Liver (tissue), 9 donors: ENCODE data around the gene SLC45A1. TPM values are rescaled to one million over a fixed set of nuclear protein-coding genes. Genes with fewer than 3 reads are reported as not detected.

Experiments used
- DNase-seq: peaks from one replicate; pipeline ENCODE4 v3.0.0-alpha.2; 2017; ENCODE audit warnings: low spot score
- H3K27ac ChIP-seq, 2 donors: one replicate each; pipeline ENCODE4 v1.7.0; 2013; ENCODE audit warnings: inconsistent platforms in 2 of 2, low read length in 2 of 2, control low read depth in 1 of 2, low read depth in 1 of 2, mild to moderate bottlenecking in 1 of 2
- H3K27me3 ChIP-seq, 4 donors: one replicate each; pipeline versions ENCODE4 v1.6.1 to v1.7.0; 2013; ENCODE audit warnings: low read length in 3 of 4, inconsistent platforms in 1 of 4, mild to moderate bottlenecking in 1 of 4, moderate library complexity in 1 of 4; ENCODE audit not compliant: control insufficient read depth in 4 of 4, insufficient read depth in 4 of 4
- H3K36me3 ChIP-seq, 4 donors: one replicate each; pipeline versions ENCODE4 v1.6.1 to v1.7.0; 2013; ENCODE audit warnings: low read length in 3 of 4, mild to moderate bottlenecking in 3 of 4, low read depth in 1 of 4, moderate library complexity in 1 of 4; ENCODE audit not compliant: control insufficient read depth in 4 of 4, insufficient read depth in 3 of 4
- H3K4me1 ChIP-seq, 4 donors: one replicate each; pipeline versions ENCODE4 v1.6.1 to v1.7.0; 2013; ENCODE audit warnings: low read length in 3 of 4, mild to moderate bottlenecking in 3 of 4, moderate library complexity in 1 of 4; ENCODE audit not compliant: control insufficient read depth in 4 of 4, insufficient read depth in 4 of 4
- H3K4me3 ChIP-seq, 3 donors: one replicate each; pipeline versions ENCODE4 v1.6.1 to v1.7.0; 2013; ENCODE audit warnings: low read length in 3 of 3, control low read depth in 1 of 3, low read depth in 1 of 3, mild to moderate bottlenecking in 1 of 3
- H3K9ac ChIP-seq, 2 donors: one replicate each; pipeline ENCODE4 v1.7.0; 2013; ENCODE audit warnings: low read length in 2 of 2, mild to moderate bottlenecking in 2 of 2, moderate library complexity in 2 of 2, control low read depth in 1 of 2, low read depth in 1 of 2
- H3K9me3 ChIP-seq, 4 donors: one replicate each; pipeline versions ENCODE4 v1.6.1 to v1.7.0; 2013; ENCODE audit warnings: low read length in 3 of 4; ENCODE audit not compliant: control insufficient read depth in 4 of 4
- ATF3 ChIP-seq: IDR thresholded peaks from 2 replicates; pipeline ENCODE4 v1.6.1; 2016; ENCODE audit warnings: antibody characterized with exemption
- CTCF ChIP-seq: fragments of 150-350 bp; IDR thresholded peaks from 2 replicates; pipeline ENCODE4 v1.5.1; 2017; ENCODE audit warnings: improper control_type of control experiment, low read depth, low read length; ENCODE audit not compliant: missing input control
- EGR1 ChIP-seq, 2 donors: IDR thresholded peaks; 2 replicates each; pipeline ENCODE4 v1.6.1; 2016 to 2018; ENCODE audit warnings: antibody characterized with exemption in 2 of 2, low read depth in 2 of 2
- FOXA1 ChIP-seq: IDR thresholded peaks from 2 replicates; pipeline ENCODE4 v1.6.1; 2016; ENCODE audit warnings: antibody characterized with exemption
- FOXA2 ChIP-seq: IDR thresholded peaks from 2 replicates; pipeline ENCODE4 v1.6.1; 2016; ENCODE audit warnings: antibody characterized with exemption
- GABPA ChIP-seq, 2 donors: IDR thresholded peaks in 1 of 2; conservative IDR thresholded peaks in 1 of 2; 2 replicates each; pipeline ENCODE4 v1.6.1; 2016; ENCODE audit warnings: antibody characterized with exemption in 2 of 2, mild to moderate bottlenecking in 1 of 2, moderate library complexity in 1 of 2
- HNF4A ChIP-seq, 2 donors: conservative IDR thresholded peaks; 2 replicates each; pipeline ENCODE4 v1.6.1; 2016; ENCODE audit warnings: antibody characterized with exemption in 2 of 2, mild to moderate bottlenecking in 2 of 2
- HNF4G ChIP-seq: IDR thresholded peaks from 2 replicates; pipeline ENCODE4 v1.6.1; 2016; ENCODE audit warnings: antibody characterized with exemption
- JUND ChIP-seq, 2 donors: IDR thresholded peaks; 2 replicates each; pipeline ENCODE4 v1.6.1; 2016; ENCODE audit warnings: antibody characterized with exemption in 2 of 2
- MAX ChIP-seq: IDR thresholded peaks from 2 replicates; pipeline ENCODE4 v1.6.1; 2016; ENCODE audit warnings: antibody characterized with exemption
- NR2F2 ChIP-seq: IDR thresholded peaks from 2 replicates; pipeline ENCODE4 v1.6.1; 2016; ENCODE audit warnings: antibody characterized with exemption
- RAD21 ChIP-seq, 2 donors: IDR thresholded peaks; 2 replicates each; pipeline ENCODE4 v1.6.1; 2016; ENCODE audit warnings: antibody characterized with exemption in 2 of 2, mild to moderate bottlenecking in 2 of 2
- REST ChIP-seq: IDR thresholded peaks from 2 replicates; pipeline ENCODE4 v1.6.1; 2016; ENCODE audit warnings: antibody characterized with exemption, mild to moderate bottlenecking
- RXRA ChIP-seq, 2 donors: IDR thresholded peaks; 2 replicates each; pipeline ENCODE4 v1.6.1; 2017 to 2018; ENCODE audit warnings: antibody characterized with exemption in 2 of 2, mild to moderate bottlenecking in 1 of 2
- SP1 ChIP-seq: IDR thresholded peaks from 2 replicates; pipeline ENCODE4 v1.6.1; 2018; ENCODE audit warnings: antibody characterized with exemption, mild to moderate bottlenecking
- TAF1 ChIP-seq: conservative IDR thresholded peaks from 2 replicates; pipeline ENCODE4 v1.6.1; 2016; ENCODE audit warnings: antibody characterized with exemption, mild to moderate bottlenecking
- YY1 ChIP-seq: IDR thresholded peaks from 2 replicates; pipeline ENCODE4 v1.6.1; 2016; ENCODE audit warnings: antibody characterized with exemption, mild to moderate bottlenecking
- ZBTB33 ChIP-seq: IDR thresholded peaks from 2 replicates; pipeline ENCODE4 v1.6.1; 2016; ENCODE audit warnings: antibody characterized with exemption
- WGBS: extraction: QIAGEN DNeasy Blood & Tissue Kit; methylation state at CpG from one replicate; pipeline ENCODE4 v1.1.7; 2013; 5-methylcytosine and 5-hydroxymethylcytosine counted together
- polyA plus RNA-seq, 2 donors: library from polyadenylated mRNA; stranded (reverse) in 1 of 2; unstranded in 1 of 2; fragments of 200-250 nt in 1 of 2; fragments of >200 nt in 1 of 2; fragmentation: Nextera tagmentation in 1 of 2; extraction: Ambion mirVana in 1 of 2; gene quantifications; one replicate each; pipeline versions ENCODE4 v1.2.1 to v1.2.3, GENCODE V29; 2013 to 2015
- total RNA-seq, 2 donors: library from RNA; depleted of rRNA; stranded (reverse); fragments of >200 nt; gene quantifications; one replicate each; pipeline ENCODE4 v1.2.3, GENCODE V29; 2014
- donor health status: healthy.
- donor health status: healthy.
- donor health status: healthy.
- donor health status: healthy.
- donor health status: healthy.

SLC45A1 gene
- total and polyA plus RNA-seq, 4 donors = 0.08 to 0.29 (median 0.14) TPM; not detected in 1

- DNase-seq = no peak
- WGBS = 94% methylated on average over 5 of the region's 5 CpGs
- Histone ChIP-seq H3K9ac (no peak overlapping the region), H3K4me3 (no peak overlapping the region), H3K9me3 (no peaks in the 10 kb centered on the region), H3K27me3 (no peaks in the 10 kb centered on the region), H3K4me1 (no peaks in the 10 kb centered on the region), H3K27ac (no peak overlapping the region), H3K36me3 (no peaks in the 10 kb centered on the region)
- TF ChIP-seq FOXA1 = no peak
- TF ChIP-seq EGR1 (IDR thresholded peaks at IDR 0.05; ENCODE audit: low read depth in 2 of 2) = no peak
- no peak for TF ChIP-seq HNF4A (conservative IDR thresholded peaks at IDR 0.05)
- TF ChIP-seq FOXA2 = no peak
- no peak for TF ChIP-seq MAX
- no peak for TF ChIP-seq HNF4G
- TF ChIP-seq YY1 = no peak
- TF ChIP-seq REST = no peak
- no peak for TF ChIP-seq GABPA (IDR thresholded peaks at IDR 0.05 in 1 of 2, conservative IDR thresholded peaks at IDR 0.05 in 1 of 2)
- no peak for TF ChIP-seq TAF1
- TF ChIP-seq JUND (IDR thresholded peaks at IDR 0.05) = no peak
- no peak for TF ChIP-seq RAD21 (IDR thresholded peaks at IDR 0.05)
- TF ChIP-seq ATF3 = no peak
- TF ChIP-seq NR2F2 = no peak
- TF ChIP-seq RXRA (IDR thresholded peaks at IDR 0.05) = no peak
- TF ChIP-seq ZBTB33 = no peak
- no peak for TF ChIP-seq CTCF
- no peak for TF ChIP-seq SP1
These were observed 18.0 kb upstream of the SLC45A1 start for GRCh38 chr1:8299963-8300362.
